DOHH2 (cell line): Measurements from ENCODE around the gene GYPC.

Source experiments
- EZH2phosphoT487 ChIP-seq: fragments of 200-600 bp; sonication (generic); IDR thresholded peaks from 2 replicates; pipeline ENCODE4 v1.6.1; 2017; ENCODE audit warnings: borderline replicate concordance, mild to moderate bottlenecking, antibody characterized with exemption, low read length, moderate library complexity, mixed read lengths
- TF ChIP-seq, protein P1 (sequence below): fragments of 200-600 bp; sonication (generic); IDR thresholded peaks from one replicate; pipeline ENCODE4 v1.5.1; 2014; ENCODE audit warnings: antibody characterized with exemption, mild to moderate bottlenecking, low read depth, low read length; ENCODE audit not compliant: poor library complexity, severe bottlenecking

- TF ChIP-seq, protein P1, sequence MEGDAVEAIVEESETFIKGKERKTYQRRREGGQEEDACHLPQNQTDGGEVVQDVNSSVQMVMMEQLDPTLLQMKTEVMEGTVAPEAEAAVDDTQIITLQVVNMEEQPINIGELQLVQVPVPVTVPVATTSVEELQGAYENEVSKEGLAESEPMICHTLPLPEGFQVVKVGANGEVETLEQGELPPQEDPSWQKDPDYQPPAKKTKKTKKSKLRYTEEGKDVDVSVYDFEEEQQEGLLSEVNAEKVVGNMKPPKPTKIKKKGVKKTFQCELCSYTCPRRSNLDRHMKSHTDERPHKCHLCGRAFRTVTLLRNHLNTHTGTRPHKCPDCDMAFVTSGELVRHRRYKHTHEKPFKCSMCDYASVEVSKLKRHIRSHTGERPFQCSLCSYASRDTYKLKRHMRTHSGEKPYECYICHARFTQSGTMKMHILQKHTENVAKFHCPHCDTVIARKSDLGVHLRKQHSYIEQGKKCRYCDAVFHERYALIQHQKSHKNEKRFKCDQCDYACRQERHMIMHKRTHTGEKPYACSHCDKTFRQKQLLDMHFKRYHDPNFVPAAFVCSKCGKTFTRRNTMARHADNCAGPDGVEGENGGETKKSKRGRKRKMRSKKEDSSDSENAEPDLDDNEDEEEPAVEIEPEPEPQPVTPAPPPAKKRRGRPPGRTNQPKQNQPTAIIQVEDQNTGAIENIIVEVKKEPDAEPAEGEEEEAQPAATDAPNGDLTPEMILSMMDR, result no peak
- TF ChIP-seq EZH2phosphoT487, result no peak
These were observed 52.0 kb downstream of the GYPC start for GRCh38 chr2:126707941-126708340.
